Omental fat pad (tissue), 4 donors: Measurements from ENCODE around the gene GDNF. TPM values are rescaled to one million over a fixed set of nuclear protein-coding genes. Genes with fewer than 3 reads are reported as not detected.

Source experiments
- ATAC-seq: fragments of 150-250 bp; one replicate; pipeline ENCODE4 v1.9.1; 2016; ENCODE audit warnings: mild to moderate bottlenecking, moderate library complexity; ENCODE audit not compliant: low FRiP score
- DNase-seq: peaks from one replicate; pipeline ENCODE4 v3.0.0-alpha.2; 2019; ENCODE audit warnings: low spot score
- CTCF ChIP-seq, 3 donors: fragments of 450-650 bp; IDR thresholded peaks; one replicate each; pipeline ENCODE4 v1.5.1; 2016 to 2017; ENCODE audit warnings: antibody characterized with exemption in 3 of 3, mild to moderate bottlenecking in 3 of 3, moderate library complexity in 2 of 3
- total RNA-seq, 4 donors: library from RNA; depleted of rRNA; stranded (reverse); fragments of >200 nt; gene quantifications; one replicate each; pipeline ENCODE4 v1.1.0, GENCODE V29; 2016

Gene GDNF
- total RNA-seq, 4 donors from 2014 or later: 0.13 TPM; not detected in 3

DNA sequence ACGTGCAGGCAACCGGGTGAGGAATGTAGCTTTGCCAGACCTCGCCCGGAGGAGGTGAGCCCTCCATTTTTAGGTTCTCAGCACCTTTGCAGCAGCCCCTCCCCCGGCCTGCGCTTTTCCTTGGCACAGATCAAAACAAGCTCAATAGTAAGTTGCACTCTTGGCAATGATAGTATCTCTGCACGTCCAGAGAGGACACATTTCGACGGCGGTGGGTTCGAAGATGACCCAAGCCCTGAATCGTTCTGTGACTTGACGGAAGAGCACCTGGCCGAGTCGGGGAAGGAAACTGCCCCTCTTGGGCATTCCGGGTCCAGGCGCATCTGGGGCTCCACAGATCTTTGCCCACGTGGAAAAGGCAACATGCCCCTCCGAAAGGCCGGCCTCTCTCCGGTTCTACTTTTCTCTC is 904 bp downstream of the GDNF start:
- DNase-seq (no peak), ATAC-seq (no peak)
- TF ChIP-seq CTCF (IDR thresholded peaks at IDR 0.05): no peak

GRCh38 chr5:37838152-37838932 is 1.5 kb downstream of the GDNF start:
- no peak for TF ChIP-seq CTCF (IDR thresholded peaks at IDR 0.05)
- no peak for DNase-seq
- ATAC-seq: no peak

DNA sequence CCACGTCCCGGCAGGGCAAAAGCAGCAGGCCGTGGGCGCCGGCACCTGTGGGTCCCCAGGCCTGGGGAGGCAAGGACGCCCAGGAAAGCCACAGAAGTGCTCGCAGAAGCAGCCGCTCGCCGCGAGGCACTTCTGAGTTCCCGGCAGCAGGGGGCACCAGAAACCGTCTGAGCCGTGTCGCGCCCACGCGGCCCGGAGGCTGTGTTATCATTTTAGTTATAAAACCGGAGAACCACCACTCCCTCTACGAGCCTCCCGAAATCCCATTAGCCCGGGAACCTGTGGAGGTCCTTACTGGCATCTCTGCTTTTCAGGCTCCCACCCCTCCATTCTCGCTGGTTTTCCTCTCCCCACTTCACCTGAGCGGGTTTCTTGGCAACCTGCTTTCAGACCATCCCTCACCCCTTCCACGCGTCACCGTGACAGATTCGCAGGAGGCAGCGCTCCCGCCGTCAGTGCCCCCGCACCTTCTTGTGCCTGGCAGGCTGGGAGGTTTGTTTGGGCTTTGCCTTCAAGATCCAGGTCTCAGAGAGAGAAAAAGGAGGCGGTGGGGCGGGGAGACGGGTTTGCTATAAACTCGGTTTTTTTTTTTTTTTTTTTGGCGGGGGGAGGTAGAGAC is 2.3 kb downstream of the GDNF start:
- ATAC-seq (peak; percentile 84), DNase-seq (peak; percentile 48)
- no peak for TF ChIP-seq CTCF (IDR thresholded peaks at IDR 0.05)

GRCh38 chr5:37836592-37837413 is 3.0 kb downstream of the GDNF start:
- DNase-seq (no peak), ATAC-seq (no peak)
- TF ChIP-seq CTCF (IDR thresholded peaks at IDR 0.05): no peak

DNA sequence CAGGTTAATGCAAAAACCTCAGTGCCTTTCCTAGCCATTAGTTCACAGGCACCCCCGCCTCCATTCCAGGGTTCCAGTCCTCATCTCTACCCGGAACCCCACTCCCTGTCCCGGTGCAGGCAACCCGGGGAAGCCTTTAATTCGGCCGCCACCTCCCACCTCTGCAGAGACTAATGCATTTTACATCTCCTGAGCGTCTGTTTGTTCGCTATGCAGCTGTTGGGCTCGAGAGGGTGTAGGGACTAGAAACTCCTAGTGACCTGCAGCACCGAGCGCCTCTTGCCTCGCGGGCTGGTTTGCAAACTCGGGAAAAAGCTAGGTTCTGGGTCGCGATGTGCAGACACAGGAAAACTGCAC is 3.6 kb downstream of the GDNF start:
- no peak for DNase-seq
- no peak for TF ChIP-seq CTCF (IDR thresholded peaks at IDR 0.05)
- ATAC-seq: no peak

DNA sequence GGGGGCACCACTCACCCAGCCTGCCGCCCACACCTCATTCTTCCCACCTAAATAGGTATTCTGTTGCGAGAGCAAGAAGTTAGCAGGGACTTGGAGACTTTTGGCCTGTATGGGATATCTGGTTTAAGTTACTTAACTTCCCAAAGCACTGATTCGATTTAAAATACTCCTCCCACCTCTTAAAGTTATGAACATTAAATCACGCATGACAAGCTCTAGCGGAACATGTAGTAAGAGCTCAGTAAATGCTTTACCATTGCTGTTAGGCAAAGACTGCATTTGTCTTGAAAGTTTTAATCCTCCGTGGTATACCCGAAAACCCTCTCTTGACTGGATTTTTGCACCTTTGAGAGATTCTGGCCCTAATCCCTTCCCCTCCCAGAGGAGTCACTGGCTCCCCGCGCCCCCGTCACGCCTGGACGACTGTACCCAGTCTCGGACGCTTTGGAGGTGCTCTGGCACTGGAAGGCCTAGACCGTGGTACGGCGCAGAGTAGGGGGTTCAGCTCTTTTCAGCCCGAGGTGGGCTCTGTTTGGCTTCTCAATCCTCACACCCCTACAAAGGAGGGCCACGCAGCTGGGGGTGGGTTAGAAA is 4.4 kb downstream of the GDNF start:
- TF ChIP-seq CTCF (IDR thresholded peaks at IDR 0.05): no peak
- no peak for ATAC-seq
- no peak for DNase-seq
